WTC11 (cell line): ENCODE measurements around the gene FZD1. TPM values are rescaled to one million over a fixed set of nuclear protein-coding genes. Genes with fewer than 3 reads are reported as not detected.
A peak's percentile ranks its signal among the peaks of the same experiment; 100 is the strongest.

Experiments used
- ATAC-seq: fragments of 200-7000 bp; cut with Tn5 transposase; 2 replicates; pipeline ENCODE4 v1.10.0; 2021; ENCODE audit warnings: mild to moderate bottlenecking, moderate library complexity
- CTCF ChIA-PET: fragments of 300-600 bp; sonication (Branson Sonifier 250); formaldehyde crosslinking; loops from one replicate; lab custom pipeline; 2021; ENCODE audit warnings: antibody characterized with exemption; lab: Charles Lee
- POLR2A ChIA-PET: fragments of 350-600 bp; sonication (Branson Sonifier 250); formaldehyde crosslinking; loops from one replicate; lab custom pipeline; 2021; ENCODE audit warnings: antibody characterized with exemption; lab: Charles Lee
- DNase-seq: peaks from one replicate; pipeline ENCODE4 v3.0.0; 2021; ENCODE audit warnings: low spot score
- H3K27ac Mint-ChIP-seq: 2 replicates; pipeline ENCODE4 v1.8.0; 2021; ENCODE audit warnings: mixed read lengths
- H3K27me3 Mint-ChIP-seq: 2 replicates; pipeline ENCODE4 v1.8.0; 2021; ENCODE audit warnings: low read depth, mild to moderate bottlenecking, moderate library complexity, mixed read lengths
- H3K36me3 Mint-ChIP-seq: 2 replicates; pipeline ENCODE4 v1.8.0; 2021; ENCODE audit warnings: mixed read lengths
- H3K4me1 Mint-ChIP-seq: 2 replicates; pipeline ENCODE4 v1.8.0; 2022; ENCODE audit warnings: mixed read lengths
- H3K4me3 Mint-ChIP-seq: 2 replicates; pipeline ENCODE4 v1.8.0; 2021; ENCODE audit warnings: mild to moderate bottlenecking, moderate library complexity, mixed read lengths
- H3K9me3 Mint-ChIP-seq: 2 replicates; pipeline ENCODE4 v1.8.0; 2021; ENCODE audit warnings: mixed read lengths
- ESRRA ChIP-seq: sonication (generic); formaldehyde crosslinking; IDR thresholded peaks from 2 replicates; pipeline ENCODE4 v1.8.1; 2022; ENCODE audit warnings: mild to moderate bottlenecking, missing genetic modification reagents, borderline replicate concordance
- FOXJ3 ChIP-seq: sonication (generic); formaldehyde crosslinking; IDR thresholded peaks from 2 replicates; pipeline ENCODE4 v1.9.0; 2021; ENCODE audit warnings: missing genetic modification reagents, mild to moderate bottlenecking, borderline replicate concordance
- FOXP1 ChIP-seq: sonication (generic); formaldehyde crosslinking; IDR thresholded peaks from 2 replicates; pipeline ENCODE4 v1.8.0; 2022; ENCODE audit warnings: missing genetic modification reagents, mild to moderate bottlenecking, moderate library complexity, borderline replicate concordance
- GRHL2 ChIP-seq: fragments of 250-450 bp; sonication (Bioruptor Pico); IDR thresholded peaks from 2 replicates; pipeline ENCODE4 v1.8.0; 2022; ENCODE audit warnings: mild to moderate bottlenecking, moderate library complexity; ENCODE audit not compliant: insufficient replicate concordance, severe bottlenecking
- GTF2I ChIP-seq: fragments of 250-450 bp; sonication (Bioruptor Pico); conservative IDR thresholded peaks from 2 replicates; pipeline ENCODE4 v1.4.0; 2021; ENCODE audit warnings: mild to moderate bottlenecking
- HMGA2 ChIP-seq: fragments of 250-450 bp; sonication (Bioruptor Pico); IDR thresholded peaks from 2 replicates; pipeline ENCODE4 v1.4.0; 2021; ENCODE audit warnings: mild to moderate bottlenecking, moderate library complexity
- IRF2 ChIP-seq: sonication (generic); formaldehyde crosslinking; IDR thresholded peaks from 2 replicates; pipeline ENCODE4 v1.8.0; 2022; ENCODE audit warnings: low read depth, missing genetic modification reagents, borderline replicate concordance
- NFATC4 ChIP-seq: fragments of 250-450 bp; sonication (Bioruptor Pico); IDR thresholded peaks from 2 replicates; pipeline ENCODE4 v1.9.0; 2021; ENCODE audit warnings: mild to moderate bottlenecking
- NFYB ChIP-seq: sonication (generic); formaldehyde crosslinking; conservative IDR thresholded peaks from 2 replicates; pipeline ENCODE4 v1.8.0; 2022; ENCODE audit warnings: low read depth, missing genetic modification reagents
- NR1H2 ChIP-seq: sonication (generic); formaldehyde crosslinking; IDR thresholded peaks from 2 replicates; pipeline ENCODE4 v1.9.0; 2021; ENCODE audit warnings: mild to moderate bottlenecking, moderate library complexity, missing genetic modification reagents
- NR3C1 ChIP-seq: sonication (generic); formaldehyde crosslinking; conservative IDR thresholded peaks from 2 replicates; pipeline ENCODE4 v1.8.1; 2023; ENCODE audit warnings: low read depth, mild to moderate bottlenecking, missing genetic modification reagents
- TEAD4 ChIP-seq: sonication (generic); formaldehyde crosslinking; IDR thresholded peaks from 2 replicates; pipeline ENCODE4 v1.8.0; 2022; ENCODE audit warnings: mild to moderate bottlenecking, missing genetic modification reagents
- TP53 ChIP-seq: sonication (generic); formaldehyde crosslinking; IDR thresholded peaks from 2 replicates; pipeline ENCODE4 v1.8.1; 2023; ENCODE audit warnings: mild to moderate bottlenecking, missing genetic modification reagents
- ZBTB21 ChIP-seq: sonication (generic); formaldehyde crosslinking; IDR thresholded peaks from 2 replicates; pipeline ENCODE4 v1.8.1; 2023; ENCODE audit warnings: mild to moderate bottlenecking, missing genetic modification reagents, borderline replicate concordance
- ZNF138 ChIP-seq: sonication (generic); formaldehyde crosslinking; conservative IDR thresholded peaks from 2 replicates; pipeline ENCODE4 v1.8.1; 2022; ENCODE audit warnings: mild to moderate bottlenecking, moderate library complexity, missing genetic modification reagents
- ZNF317 ChIP-seq: sonication (generic); formaldehyde crosslinking; IDR thresholded peaks from 2 replicates; pipeline ENCODE4 v1.8.1; 2023; ENCODE audit warnings: low read depth, mild to moderate bottlenecking, moderate library complexity, missing genetic modification reagents, borderline replicate concordance
- ZNF671 ChIP-seq: fragments of 250-450 bp; sonication (Bioruptor Pico); IDR thresholded peaks from 2 replicates; pipeline ENCODE4 v1.8.0; 2021; ENCODE audit warnings: mild to moderate bottlenecking
- total RNA-seq: library from RNA; stranded (reverse); gene quantifications from 3 replicates; pipeline ENCODE4 v1.2.3, GENCODE V29; 2021
- TF ChIP-seq, protein P1 (sequence below): fragments of 250-450 bp; sonication (Bioruptor Pico); IDR thresholded peaks from 2 replicates; pipeline ENCODE4 v1.9.0; 2021; ENCODE audit warnings: mild to moderate bottlenecking, borderline replicate concordance
- TF ChIP-seq, protein P2 (sequence below): fragments of 250-450 bp; sonication (Bioruptor Pico); IDR thresholded peaks from 2 replicates; pipeline ENCODE4 v2.1.2; 2022; ENCODE audit warnings: mild to moderate bottlenecking, moderate library complexity
- TF ChIP-seq, protein P3 (sequence below): sonication (generic); formaldehyde crosslinking; IDR thresholded peaks from 2 replicates; pipeline ENCODE4 v1.8.1; 2023; ENCODE audit warnings: mild to moderate bottlenecking, missing genetic modification reagents, moderate library complexity
- TF ChIP-seq, protein P4 (sequence below): sonication (generic); formaldehyde crosslinking; IDR thresholded peaks from 2 replicates; pipeline ENCODE4 v1.8.1; 2022; ENCODE audit warnings: low read depth, mild to moderate bottlenecking, moderate library complexity, missing genetic modification reagents, borderline replicate concordance
- TF ChIP-seq, protein P5 (sequence below): sonication (generic); formaldehyde crosslinking; conservative IDR thresholded peaks from 2 replicates; pipeline ENCODE4 v1.8.1; 2023; ENCODE audit warnings: mild to moderate bottlenecking, low read depth, missing genetic modification reagents, moderate library complexity
- TF ChIP-seq, protein P6 (sequence below): sonication (generic); formaldehyde crosslinking; IDR thresholded peaks from 2 replicates; pipeline ENCODE4 v1.8.0; 2022; ENCODE audit warnings: mild to moderate bottlenecking, missing genetic modification reagents
- TF ChIP-seq, protein P7 (sequence below): sonication (generic); formaldehyde crosslinking; IDR thresholded peaks from 2 replicates; pipeline ENCODE4 v1.8.0; 2022; ENCODE audit warnings: mild to moderate bottlenecking, missing genetic modification reagents

Gene FZD1
- total RNA-seq, 1 experiment from 2014 or later, result 2.0 TPM

DNA sequence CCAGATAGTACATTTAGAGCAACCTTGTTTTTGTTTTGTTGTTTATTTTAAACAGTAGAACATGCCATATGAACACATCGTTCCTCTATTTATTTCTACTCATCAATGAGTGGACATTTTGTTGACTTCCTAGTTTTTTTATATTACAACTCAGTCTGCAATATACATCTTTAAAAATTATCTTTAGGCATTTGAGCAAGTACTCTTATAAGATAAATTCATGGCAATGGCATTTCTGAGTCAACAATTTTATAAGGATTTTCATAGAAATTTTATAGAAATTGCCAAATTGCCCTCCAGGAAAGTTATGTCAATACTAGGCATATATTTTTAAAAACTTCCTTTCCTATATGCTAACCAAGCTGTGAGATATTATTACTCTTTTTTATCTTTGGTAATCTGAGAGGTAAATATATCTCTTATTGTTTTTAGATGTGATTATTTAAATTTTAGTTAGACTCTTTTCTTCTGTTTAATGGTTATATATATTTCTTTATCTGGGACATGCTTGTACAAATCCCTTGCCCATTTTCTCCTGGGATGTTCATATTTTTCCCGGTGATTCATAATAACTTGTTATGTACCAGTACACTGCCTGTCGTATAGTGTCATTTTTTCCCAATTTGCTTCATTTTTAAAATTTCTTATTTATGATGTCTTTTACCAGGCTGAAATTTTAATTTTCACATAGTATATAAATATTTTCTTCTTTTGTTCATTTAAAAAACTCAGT is 50.5 kb downstream of the FZD1 start (continued):
- TF ChIP-seq, protein P1, sequence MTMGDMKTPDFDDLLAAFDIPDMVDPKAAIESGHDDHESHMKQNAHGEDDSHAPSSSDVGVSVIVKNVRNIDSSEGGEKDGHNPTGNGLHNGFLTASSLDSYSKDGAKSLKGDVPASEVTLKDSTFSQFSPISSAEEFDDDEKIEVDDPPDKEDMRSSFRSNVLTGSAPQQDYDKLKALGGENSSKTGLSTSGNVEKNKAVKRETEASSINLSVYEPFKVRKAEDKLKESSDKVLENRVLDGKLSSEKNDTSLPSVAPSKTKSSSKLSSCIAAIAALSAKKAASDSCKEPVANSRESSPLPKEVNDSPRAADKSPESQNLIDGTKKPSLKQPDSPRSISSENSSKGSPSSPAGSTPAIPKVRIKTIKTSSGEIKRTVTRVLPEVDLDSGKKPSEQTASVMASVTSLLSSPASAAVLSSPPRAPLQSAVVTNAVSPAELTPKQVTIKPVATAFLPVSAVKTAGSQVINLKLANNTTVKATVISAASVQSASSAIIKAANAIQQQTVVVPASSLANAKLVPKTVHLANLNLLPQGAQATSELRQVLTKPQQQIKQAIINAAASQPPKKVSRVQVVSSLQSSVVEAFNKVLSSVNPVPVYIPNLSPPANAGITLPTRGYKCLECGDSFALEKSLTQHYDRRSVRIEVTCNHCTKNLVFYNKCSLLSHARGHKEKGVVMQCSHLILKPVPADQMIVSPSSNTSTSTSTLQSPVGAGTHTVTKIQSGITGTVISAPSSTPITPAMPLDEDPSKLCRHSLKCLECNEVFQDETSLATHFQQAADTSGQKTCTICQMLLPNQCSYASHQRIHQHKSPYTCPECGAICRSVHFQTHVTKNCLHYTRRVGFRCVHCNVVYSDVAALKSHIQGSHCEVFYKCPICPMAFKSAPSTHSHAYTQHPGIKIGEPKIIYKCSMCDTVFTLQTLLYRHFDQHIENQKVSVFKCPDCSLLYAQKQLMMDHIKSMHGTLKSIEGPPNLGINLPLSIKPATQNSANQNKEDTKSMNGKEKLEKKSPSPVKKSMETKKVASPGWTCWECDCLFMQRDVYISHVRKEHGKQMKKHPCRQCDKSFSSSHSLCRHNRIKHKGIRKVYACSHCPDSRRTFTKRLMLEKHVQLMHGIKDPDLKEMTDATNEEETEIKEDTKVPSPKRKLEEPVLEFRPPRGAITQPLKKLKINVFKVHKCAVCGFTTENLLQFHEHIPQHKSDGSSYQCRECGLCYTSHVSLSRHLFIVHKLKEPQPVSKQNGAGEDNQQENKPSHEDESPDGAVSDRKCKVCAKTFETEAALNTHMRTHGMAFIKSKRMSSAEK (CRISPR knock-in tag), result no peak
- TF ChIP-seq, protein P2, sequence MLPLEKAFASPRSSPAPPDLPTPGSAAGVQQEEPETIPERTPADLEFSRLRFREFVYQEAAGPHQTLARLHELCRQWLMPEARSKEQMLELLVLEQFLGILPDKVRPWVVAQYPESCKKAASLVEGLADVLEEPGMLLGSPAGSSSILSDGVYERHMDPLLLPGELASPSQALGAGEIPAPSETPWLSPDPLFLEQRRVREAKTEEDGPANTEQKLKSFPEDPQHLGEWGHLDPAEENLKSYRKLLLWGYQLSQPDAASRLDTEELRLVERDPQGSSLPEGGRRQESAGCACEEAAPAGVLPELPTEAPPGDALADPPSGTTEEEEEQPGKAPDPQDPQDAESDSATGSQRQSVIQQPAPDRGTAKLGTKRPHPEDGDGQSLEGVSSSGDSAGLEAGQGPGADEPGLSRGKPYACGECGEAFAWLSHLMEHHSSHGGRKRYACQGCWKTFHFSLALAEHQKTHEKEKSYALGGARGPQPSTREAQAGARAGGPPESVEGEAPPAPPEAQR (CRISPR knock-in tag), result no peak
- TF ChIP-seq IRF2 (no peak), FOXJ3 (CRISPR knock-in tag) (no peak)
- TF ChIP-seq, protein P3, sequence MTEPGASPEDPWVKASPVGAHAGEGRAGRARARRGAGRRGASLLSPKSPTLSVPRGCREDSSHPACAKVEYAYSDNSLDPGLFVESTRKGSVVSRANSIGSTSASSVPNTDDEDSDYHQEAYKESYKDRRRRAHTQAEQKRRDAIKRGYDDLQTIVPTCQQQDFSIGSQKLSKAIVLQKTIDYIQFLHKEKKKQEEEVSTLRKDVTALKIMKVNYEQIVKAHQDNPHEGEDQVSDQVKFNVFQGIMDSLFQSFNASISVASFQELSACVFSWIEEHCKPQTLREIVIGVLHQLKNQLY (CRISPR knock-in tag), result no peak
- TF ChIP-seq, protein P4, sequence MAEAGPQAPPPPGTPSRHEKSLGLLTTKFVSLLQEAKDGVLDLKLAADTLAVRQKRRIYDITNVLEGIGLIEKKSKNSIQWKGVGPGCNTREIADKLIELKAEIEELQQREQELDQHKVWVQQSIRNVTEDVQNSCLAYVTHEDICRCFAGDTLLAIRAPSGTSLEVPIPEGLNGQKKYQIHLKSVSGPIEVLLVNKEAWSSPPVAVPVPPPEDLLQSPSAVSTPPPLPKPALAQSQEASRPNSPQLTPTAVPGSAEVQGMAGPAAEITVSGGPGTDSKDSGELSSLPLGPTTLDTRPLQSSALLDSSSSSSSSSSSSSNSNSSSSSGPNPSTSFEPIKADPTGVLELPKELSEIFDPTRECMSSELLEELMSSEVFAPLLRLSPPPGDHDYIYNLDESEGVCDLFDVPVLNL (CRISPR knock-in tag), result no peak

DNA sequence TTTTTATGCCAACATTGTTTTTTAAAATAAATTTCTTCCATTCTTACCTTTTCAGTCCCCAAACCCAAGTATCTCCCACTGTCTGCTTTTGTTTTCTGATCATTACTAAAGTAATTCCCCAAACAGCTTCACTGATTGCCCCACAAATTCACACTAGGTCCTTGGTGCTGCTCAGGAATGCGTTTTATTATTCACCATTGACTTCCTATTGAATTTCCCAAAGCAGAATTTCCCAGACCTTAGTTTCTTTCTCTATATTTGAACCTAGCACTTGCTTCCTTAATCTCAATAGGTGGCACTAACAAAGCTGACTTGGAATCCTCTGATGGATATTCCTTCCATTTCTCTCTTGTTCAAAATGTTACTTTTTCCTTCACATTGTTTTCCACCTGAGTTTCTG is 52.2 kb downstream of the FZD1 start:
- Mint-ChIP-seq H3K27ac (0 out of 2 replicates have a peak overlapping the region, but pooled peaks have one; percentile 44), H3K9me3 (no peaks in the 10 kb centered on the region), H3K4me3 (no peak overlapping the region), H3K27me3 (0 out of 2 replicates have a peak, but pooled peaks cover 2% of the 10 kb centered on the region), H3K4me1 (no peaks in the 10 kb centered on the region), H3K36me3 (no peaks in the 10 kb centered on the region)
- ChIA-PET CTCF (interaction anchor here (1.0 kb wide), 1 partner anchor 536 kb away, joined by 3 read pairs; no protein-coding TSS in a partner anchor), POLR2A (no interaction called here)
- no peak for DNase-seq
- ATAC-seq, result no peak
- no peak for TF ChIP-seq HMGA2
- TF ChIP-seq NFYB (CRISPR knock-in tag), result no peak
- TF ChIP-seq, protein P5, sequence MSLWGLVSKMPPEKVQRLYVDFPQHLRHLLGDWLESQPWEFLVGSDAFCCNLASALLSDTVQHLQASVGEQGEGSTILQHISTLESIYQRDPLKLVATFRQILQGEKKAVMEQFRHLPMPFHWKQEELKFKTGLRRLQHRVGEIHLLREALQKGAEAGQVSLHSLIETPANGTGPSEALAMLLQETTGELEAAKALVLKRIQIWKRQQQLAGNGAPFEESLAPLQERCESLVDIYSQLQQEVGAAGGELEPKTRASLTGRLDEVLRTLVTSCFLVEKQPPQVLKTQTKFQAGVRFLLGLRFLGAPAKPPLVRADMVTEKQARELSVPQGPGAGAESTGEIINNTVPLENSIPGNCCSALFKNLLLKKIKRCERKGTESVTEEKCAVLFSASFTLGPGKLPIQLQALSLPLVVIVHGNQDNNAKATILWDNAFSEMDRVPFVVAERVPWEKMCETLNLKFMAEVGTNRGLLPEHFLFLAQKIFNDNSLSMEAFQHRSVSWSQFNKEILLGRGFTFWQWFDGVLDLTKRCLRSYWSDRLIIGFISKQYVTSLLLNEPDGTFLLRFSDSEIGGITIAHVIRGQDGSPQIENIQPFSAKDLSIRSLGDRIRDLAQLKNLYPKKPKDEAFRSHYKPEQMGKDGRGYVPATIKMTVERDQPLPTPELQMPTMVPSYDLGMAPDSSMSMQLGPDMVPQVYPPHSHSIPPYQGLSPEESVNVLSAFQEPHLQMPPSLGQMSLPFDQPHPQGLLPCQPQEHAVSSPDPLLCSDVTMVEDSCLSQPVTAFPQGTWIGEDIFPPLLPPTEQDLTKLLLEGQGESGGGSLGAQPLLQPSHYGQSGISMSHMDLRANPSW (CRISPR knock-in tag), result no peak
- no peak for TF ChIP-seq NR3C1 (CRISPR knock-in tag)
- no peak for TF ChIP-seq ZBTB21 (CRISPR knock-in tag)
- TF ChIP-seq ZNF671 (CRISPR knock-in tag), result no peak
- no peak for TF ChIP-seq NFATC4 (CRISPR knock-in tag)
- TF ChIP-seq ESRRA, result no peak
- no peak for TF ChIP-seq TEAD4 (CRISPR knock-in tag)
- TF ChIP-seq ZNF317 (CRISPR knock-in tag), result no peak
- TF ChIP-seq TP53, result no peak
- no peak for TF ChIP-seq NR1H2 (CRISPR knock-in tag)
- TF ChIP-seq IRF2, result no peak
- TF ChIP-seq ZNF138 (CRISPR knock-in tag), result no peak
- TF ChIP-seq, protein P6, sequence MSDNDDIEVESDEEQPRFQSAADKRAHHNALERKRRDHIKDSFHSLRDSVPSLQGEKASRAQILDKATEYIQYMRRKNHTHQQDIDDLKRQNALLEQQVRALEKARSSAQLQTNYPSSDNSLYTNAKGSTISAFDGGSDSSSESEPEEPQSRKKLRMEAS (CRISPR knock-in tag), result no peak
- no peak for TF ChIP-seq GRHL2 (CRISPR knock-in tag)
- TF ChIP-seq, protein P7, sequence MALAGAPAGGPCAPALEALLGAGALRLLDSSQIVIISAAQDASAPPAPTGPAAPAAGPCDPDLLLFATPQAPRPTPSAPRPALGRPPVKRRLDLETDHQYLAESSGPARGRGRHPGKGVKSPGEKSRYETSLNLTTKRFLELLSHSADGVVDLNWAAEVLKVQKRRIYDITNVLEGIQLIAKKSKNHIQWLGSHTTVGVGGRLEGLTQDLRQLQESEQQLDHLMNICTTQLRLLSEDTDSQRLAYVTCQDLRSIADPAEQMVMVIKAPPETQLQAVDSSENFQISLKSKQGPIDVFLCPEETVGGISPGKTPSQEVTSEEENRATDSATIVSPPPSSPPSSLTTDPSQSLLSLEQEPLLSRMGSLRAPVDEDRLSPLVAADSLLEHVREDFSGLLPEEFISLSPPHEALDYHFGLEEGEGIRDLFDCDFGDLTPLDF (CRISPR knock-in tag), result no peak
- TF ChIP-seq FOXP1 (CRISPR knock-in tag), result no peak
- no peak for TF ChIP-seq GTF2I (CRISPR knock-in tag)
